ENCODE data around the gene MCAT. TPM values are rescaled to one million over a fixed set of nuclear protein-coding genes. Genes with fewer than 3 reads are reported as not detected.

Gene MCAT
- total and polyA plus RNA-seq, 2 donors (not counting 3 experiments of a cell fraction or from before 2014, with no cell fraction given): 16.9 to 23.2 TPM

- no peak for DNase-seq (ENCODE audit: low read depth, low spot score)
- H3K27ac ChIP-seq (ENCODE audit: insufficient read depth, low read depth, low read length): no peak overlapping the region
- ChIA-PET POLR2A (no interaction called here), CTCF (interaction anchor here (0.7 kb wide), 1 partner anchor 12 kb away, joined by 4 read pairs; no protein-coding TSS in a partner anchor)
- intact Hi-C loops (cut with micrococcal nuclease) (no loop called here), dilution Hi-C loops (cut with MboI; ENCODE audit: extremely low pct_ligation_motif_present, low sequenced_read_pairs) (no loop called here)
- H4K20me1 ChIP-seq (replicated peaks; ENCODE audit: control insufficient read depth, extremely low read depth, insufficient read depth, low read length): no peaks in the 10 kb centered on the region
- H3K4me1 ChIP-seq (ENCODE audit: control insufficient read depth, extremely low read depth, insufficient read depth, low read length): peaks cover 3% of the 10 kb centered on the region
- no peak overlapping the region for H2AFZ ChIP-seq (ENCODE audit: low read depth, low read length)
- no peak overlapping the region for H3K4me3 ChIP-seq (replicated peaks in 1 of 3; ENCODE audit: insufficient read depth in 1 of 3, low read depth in 1 of 3, low read length in 3 of 3)
- no peaks in the 10 kb centered on the region for H3K9me1 ChIP-seq (replicated peaks; ENCODE audit: control insufficient read depth, extremely low read depth, insufficient read depth, low read length)
- H3K79me2 ChIP-seq (ENCODE audit: control insufficient read depth, insufficient read depth, low read length): peaks cover 64% of the 10 kb centered on the region
- FAIRE-seq: no peak
- H3K9ac ChIP-seq (replicated peaks; ENCODE audit: extremely low read depth, insufficient read depth, low read length): no peak overlapping the region
- H3K9me3 ChIP-seq (replicated peaks; ENCODE audit: control insufficient read depth, insufficient read depth, low read length): no peaks in the 10 kb centered on the region
- no peaks in the 10 kb centered on the region for H3K27me3 ChIP-seq (ENCODE audit: control insufficient read depth in 2 of 2, insufficient read depth in 2 of 2, low read length in 2 of 2)
- TF ChIP-seq GATA2 (IDR thresholded peaks at IDR 0.05; ENCODE audit: insufficient read depth, insufficient read length, low read depth, low read length) (no peak), MAX (IDR thresholded peaks at IDR 0.05; ENCODE audit: insufficient read depth, insufficient read length) (no peak), EZH2 (IDR thresholded peaks at IDR 0.05; ENCODE audit: borderline replicate concordance, low read depth, low read length, severe bottlenecking) (no peak), FOS (IDR thresholded peaks at IDR 0.05; ENCODE audit: borderline replicate concordance, insufficient read depth, low read length) (no peak), CTCF (IDR thresholded peaks at IDR 0.05; ENCODE audit: extremely low read depth in 1 of 2, insufficient read depth in 1 of 2, low read depth in 1 of 2, low read length in 2 of 2) (no peak), POLR2AphosphoS5 (IDR thresholded peaks at IDR 0.05; ENCODE audit: insufficient read depth, low read depth, low read length) (no peak), JUN (IDR thresholded peaks at IDR 0.05; ENCODE audit: borderline replicate concordance, insufficient read depth, insufficient read length, low read depth) (no peak), MYC (IDR thresholded peaks at IDR 0.05; ENCODE audit: low read depth, low read length) (no peak), POLR2A (IDR thresholded peaks at IDR 0.05; ENCODE audit: low read depth, low read length) (no peak)
- H3K4me2 ChIP-seq (ENCODE audit: insufficient read depth, low read length): no peak overlapping the region
- H3K36me3 ChIP-seq (ENCODE audit: control insufficient read depth in 2 of 2, extremely low read depth in 1 of 2, insufficient read depth in 2 of 2, low read length in 2 of 2): peaks cover 0 to 8% of the 10 kb centered on the region in 2 experiments
- no TSS peak for BruUV-seq (replicated peaks)
Observed at GRCh38 chr22:43154887-43155536, 11.8 kb upstream of the MCAT start.

Measured in endothelial cell of umbilical vein (primary cell).